ENCODE data around the gene MTUS2. TPM values are rescaled to one million over a fixed set of nuclear protein-coding genes. Genes with fewer than 3 reads are reported as not detected.

MTUS2 gene
- total RNA-seq, 1 donor from 2014 or later: 0.53 TPM

GRCh38 chr13:29536853-29537252 is 716.7 kb downstream of the MTUS2 start:
- ATAC-seq (no peak), DNase-seq (ENCODE audit: low spot score) (no peak)

- no peak for DNase-seq (ENCODE audit: low spot score)
- ATAC-seq: no peak
Observed at GRCh38 chr13:29537736-29538651, 717.9 kb downstream of the MTUS2 start.

DNA sequence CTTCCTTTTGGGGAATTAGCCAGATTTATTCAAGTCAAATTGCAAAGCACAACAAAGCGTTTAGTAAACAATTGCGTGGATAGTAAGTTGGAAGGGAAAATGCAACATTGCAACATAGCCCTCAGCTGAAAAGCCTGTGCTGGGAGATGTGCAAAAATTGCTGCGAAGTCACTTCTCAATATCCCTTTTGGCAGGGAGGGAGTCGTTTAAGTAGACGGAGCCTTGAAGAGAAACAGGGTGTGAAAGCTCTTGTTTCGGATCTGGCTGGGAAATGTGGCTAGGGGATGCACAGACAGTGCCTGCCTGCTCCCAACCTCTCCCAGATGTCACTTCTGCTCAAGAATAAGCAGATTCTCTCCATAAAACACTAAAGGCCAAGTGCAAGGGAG is 718.5 kb downstream of the MTUS2 start:
- DNase-seq (ENCODE audit: low spot score): no peak
- no peak for ATAC-seq

DNA sequence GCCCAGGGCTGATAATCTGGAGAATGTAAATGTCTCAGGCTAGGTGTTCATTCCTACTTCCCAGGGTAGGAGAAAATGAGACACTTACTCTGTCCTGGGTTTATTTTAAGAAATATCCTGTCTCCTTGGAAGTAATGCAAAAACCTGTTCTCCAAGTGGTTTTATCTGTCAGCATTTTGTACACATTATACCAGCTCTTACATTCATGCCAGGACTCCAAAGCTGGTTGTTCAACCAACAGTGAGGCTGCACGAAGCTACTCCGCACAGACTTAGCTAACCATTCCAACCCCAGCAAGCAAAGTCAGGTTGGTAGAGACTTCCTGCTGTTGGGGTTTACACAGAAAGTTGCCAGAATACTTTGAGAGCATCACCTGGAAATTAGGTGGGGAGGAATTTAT is 719.7 kb downstream of the MTUS2 start:
- DNase-seq (ENCODE audit: low spot score) (no peak), ATAC-seq (no peak)

GRCh38 chr13:29540334-29540733 is 720.2 kb downstream of the MTUS2 start:
- DNase-seq (ENCODE audit: low spot score): no peak
- ATAC-seq: no peak

DNA sequence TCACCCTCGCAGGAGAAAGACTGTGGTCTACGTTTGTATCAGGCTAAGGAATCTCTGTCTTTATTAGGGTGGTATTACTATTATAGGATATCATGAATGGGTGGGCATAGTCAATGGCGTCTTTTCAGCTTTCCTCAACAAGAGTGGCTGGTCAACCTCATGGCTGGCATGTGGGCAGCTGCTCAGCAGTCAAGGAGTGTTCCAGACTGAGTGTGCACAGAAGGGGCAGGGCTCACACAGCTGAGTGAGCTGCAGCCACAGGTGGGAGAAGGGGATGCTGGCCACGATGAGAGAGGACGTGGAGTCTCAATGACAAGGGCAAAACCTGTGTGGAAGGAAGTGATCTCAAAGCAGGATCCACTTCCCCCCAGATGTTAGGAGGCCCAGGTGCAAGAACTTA is 720.7 kb downstream of the MTUS2 start:
- ATAC-seq: no peak
- DNase-seq (ENCODE audit: low spot score): no peak

DNA sequence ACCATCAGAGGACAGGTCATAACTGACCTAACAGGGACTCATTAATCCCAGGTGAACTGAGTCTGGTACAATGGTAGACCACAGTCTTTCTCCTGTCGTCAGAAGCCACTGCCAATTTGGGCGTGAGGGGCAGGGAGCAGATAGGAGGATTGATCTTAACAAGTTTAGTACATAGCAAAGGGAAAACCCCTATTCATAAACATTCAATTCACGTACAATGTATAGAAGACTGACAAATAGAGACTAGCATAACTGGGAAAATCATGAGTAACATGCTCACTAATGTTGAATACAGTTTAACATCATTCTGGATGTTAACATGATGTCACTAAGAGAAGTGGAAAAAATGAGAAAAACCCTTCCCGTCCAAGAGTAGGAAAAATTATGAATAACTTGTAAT is 721.3 kb downstream of the MTUS2 start:
- no peak for ATAC-seq
- no peak for DNase-seq (ENCODE audit: low spot score)

DNA sequence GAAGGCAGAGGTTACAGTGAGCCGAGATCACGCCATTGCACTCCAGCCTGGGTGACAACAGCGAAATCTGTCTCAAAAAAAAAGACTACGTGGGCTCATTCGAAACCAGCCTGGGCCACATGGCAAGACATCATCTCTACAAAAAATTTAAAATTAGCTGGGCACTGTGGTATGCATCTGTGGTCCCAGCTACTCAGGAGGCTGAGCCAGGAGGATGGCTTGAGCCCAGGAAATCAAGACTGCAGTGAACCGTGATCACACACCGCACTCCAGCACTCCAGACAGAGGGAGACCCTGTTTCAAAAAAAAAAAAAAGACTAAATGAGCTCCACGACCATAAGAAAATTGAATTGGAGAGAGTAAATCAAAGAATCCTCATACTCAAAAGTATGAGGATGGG is 722.2 kb downstream of the MTUS2 start:
- no peak for DNase-seq (ENCODE audit: low spot score)

GRCh38 chr13:29543230-29544215 is 723.4 kb downstream of the MTUS2 start:
- ATAC-seq: no peak

More for the DNA sequence above, 722.2 kb downstream of the MTUS2 start:
- ATAC-seq: no peak

GRCh38 chr13:29545988-29546387 is 725.8 kb downstream of the MTUS2 start:
- no peak for ATAC-seq
- DNase-seq (ENCODE audit: low spot score): no peak

More at GRCh38 chr13:29543230-29544215, 723.4 kb downstream of the MTUS2 start:
- DNase-seq (ENCODE audit: low spot score): no peak

DNA sequence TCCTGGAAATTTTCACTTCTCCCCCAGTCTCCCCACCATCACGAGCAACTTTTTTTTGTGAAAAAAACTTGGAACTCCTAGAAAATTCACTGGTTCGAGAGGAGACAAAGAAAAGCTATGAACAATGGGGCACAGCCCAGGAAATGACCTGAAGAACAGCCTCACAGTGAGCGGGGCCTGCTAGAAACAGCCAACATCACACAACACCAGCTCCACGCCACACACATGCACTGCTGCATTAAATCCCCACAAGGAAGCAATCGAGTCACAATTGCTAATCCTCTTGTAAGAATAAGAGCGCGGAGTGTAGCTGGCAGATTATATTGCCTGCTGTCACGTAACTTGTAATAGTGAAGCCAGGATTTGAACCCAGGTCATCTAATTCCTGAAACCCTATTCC is 726.5 kb downstream of the MTUS2 start:
- DNase-seq (ENCODE audit: low spot score): no peak
- ATAC-seq: no peak

DNA sequence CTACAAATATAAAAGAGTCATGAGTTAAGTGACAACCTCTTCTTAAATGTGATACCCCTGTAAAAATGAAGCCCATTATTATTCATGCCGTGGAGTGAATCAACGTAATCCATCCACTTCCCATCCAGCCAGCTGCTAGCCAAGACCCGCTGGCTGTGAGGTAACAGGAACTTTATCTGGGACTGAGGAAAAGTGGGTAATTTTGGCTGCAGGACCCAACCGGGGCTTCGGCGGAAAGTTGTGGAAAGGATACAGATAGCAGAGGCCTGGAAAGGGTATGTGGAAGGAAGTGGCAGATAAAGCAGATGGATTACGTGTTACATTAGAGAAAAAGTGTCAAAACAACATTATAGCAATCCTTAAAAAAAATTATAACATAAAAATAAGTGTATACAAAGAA is 727.0 kb downstream of the MTUS2 start:
- DNase-seq (ENCODE audit: low spot score) (no peak), ATAC-seq (peak; percentile 50)

- ATAC-seq (peak; percentile 56), DNase-seq (ENCODE audit: low spot score) (no peak)
Observed at GRCh38 chr13:29548722-29549121, 728.6 kb downstream of the MTUS2 start.

GRCh38 chr13:29550430-29550988 is 730.4 kb downstream of the MTUS2 start:
- DNase-seq (ENCODE audit: low spot score) (no peak), ATAC-seq (no peak)

GRCh38 chr13:29551214-29551613 is 731.1 kb downstream of the MTUS2 start:
- DNase-seq (ENCODE audit: low spot score) (no peak), ATAC-seq (no peak)

Other genes starting within 250 kb of the MTUS2 start
- 28.9 TPM for gene POMP, start 161.2 kb upstream of the MTUS2 start, total RNA-seq
- gene SLC46A3, start 101.4 kb upstream of the MTUS2 start, total RNA-seq: 39.2 TPM